Fibroblast of the conjunctiva (primary cell): ENCODE results near the gene TMEM74B.

Experiments used
- DNase-seq: peaks from one replicate; pipeline ENCODE4 v3.0.0-alpha.2; 2010; ENCODE audit warnings: low read depth

Gene TMEM74B

DNA sequence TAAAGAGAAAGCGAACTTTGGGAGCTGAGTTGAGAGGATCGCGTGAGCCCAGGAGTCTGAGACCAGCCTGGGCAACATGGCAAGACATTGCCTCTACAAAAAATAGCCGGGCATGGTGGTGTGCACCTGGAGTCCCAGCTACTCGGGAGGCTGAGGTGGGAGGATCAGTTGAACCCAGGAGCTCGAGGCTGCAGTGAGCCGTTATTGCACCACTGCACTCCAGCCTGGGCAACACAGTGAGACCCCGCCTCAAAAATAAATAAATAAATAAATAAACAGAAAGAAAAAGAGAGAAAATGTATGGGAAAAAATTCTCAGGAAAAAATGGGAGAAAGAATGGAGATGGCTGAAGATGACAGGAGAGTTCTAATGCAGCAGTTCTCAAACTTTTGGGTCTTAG lies 21.0 kb upstream of the TMEM74B start:
- no peak for DNase-seq

DNA sequence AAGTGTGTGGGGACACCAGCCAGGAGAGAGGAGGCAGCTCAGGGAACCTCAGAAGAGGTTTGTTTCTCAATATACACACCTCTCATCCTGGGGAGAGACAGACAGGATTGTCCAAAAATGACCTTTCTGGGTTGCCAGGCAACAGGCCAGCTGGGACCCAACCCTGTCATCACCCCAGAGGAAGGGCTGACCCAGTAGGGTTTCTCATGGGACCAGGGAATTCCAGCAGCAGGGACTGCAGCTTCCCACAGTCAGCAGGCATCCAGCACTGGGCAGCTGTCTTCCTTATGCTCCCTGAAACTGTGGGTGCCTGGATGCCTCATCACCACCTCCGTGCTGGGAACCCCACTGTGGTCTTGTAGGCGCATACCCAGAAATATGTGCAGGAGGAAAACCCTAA lies 19.8 kb upstream of the TMEM74B start:
- DNase-seq = no peak

DNA sequence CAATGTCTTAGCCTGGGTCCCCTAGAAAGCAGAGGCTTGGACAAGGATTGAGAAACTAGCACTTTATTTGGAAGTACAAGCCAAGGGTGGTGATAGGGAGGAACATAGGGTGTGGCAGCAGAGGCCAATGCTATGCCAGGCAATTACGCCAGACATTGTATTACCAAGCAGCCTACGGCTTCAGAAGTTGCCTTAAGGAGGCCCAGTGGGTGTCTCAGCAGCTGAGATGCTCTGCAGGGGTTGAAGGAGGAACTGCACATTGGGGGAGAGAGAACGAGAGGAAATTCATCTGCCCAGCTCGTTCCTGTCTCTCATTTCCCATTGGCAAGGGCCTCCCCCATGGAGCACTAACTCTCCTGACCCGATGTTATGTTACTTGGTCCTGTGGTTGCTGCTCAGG lies 19.3 kb upstream of the TMEM74B start:
- DNase-seq = no peak

DNA sequence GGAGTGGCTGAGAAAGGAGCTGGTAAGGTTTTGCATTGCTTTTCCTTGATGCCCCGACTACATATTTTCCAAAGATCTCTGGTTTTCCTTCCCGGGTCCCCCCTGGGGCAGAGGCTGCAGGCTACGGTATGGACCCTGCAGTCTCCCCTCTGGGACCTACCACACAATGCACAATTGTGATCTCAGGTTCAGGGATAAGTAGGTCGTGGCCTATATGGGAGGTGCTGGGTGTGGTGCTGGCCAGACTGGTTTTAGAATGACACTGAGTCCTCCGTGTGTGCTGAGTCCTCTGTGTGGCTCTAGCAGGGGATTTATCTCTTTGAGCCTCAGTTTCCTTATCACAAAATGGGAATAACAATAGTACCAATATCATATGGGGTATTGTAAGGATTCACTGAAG lies 18.8 kb upstream of the TMEM74B start:
- no peak for DNase-seq

DNA sequence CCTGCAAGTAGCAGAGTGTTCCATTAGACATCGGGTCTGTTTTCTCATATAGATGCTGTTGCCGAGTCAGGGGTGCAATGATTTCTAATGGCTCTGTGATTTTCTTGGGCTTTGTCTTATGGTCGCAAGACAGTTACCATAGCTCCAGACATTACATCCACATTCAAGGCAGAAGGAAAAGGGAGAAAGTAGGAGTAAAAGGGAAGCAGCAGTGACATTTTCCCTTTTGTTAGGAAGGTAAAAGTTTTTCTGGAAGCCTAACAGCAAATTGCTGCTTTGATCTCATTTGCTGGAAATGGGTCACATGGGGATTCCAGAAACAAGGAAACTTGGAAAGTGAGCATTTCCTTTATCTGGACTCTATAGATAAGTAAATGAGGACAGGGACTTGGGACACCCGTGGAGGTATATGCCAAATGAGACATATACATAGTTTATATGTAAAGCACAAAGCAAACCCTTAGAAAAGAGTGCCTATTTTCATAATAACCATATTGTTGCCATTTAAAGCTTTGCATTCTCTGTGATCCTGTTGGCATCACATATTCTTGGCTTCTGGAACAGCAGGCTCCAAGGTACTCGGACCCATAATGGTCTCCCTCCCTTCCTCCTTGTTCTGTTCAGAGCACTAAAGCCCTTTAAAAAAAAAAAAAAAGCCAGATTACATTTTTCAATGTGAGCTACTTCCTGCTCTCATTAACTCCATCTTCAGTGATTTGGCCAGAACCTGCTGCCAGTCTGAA lies 18.2 kb upstream of the TMEM74B start, which contains the start of gene C20orf202:
Gene C20orf202 (plus strand): TSS at position 693 of the 743 bp plus-strand sequence. CDS start 132 bp downstream, outside the sequence.
- no peak for DNase-seq

DNA sequence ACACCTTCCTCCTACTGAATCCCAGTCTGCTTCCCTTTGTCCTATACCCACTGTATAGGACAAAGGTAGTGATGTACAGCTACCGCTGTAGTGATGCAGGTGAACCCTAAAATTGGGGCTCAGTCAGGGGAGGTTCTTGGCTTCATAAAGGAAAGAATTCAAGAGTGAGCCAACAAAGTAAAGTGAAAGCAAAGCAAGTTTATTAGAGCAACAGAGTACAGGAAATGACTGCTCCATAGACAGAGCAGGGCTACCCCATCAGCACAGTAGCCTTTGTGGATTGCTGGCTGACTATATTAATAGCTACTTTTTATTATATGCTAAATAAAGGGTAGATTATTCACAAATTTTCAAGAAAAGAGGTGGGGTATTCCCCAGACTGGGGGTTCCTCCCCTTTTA lies 15.2 kb upstream of the TMEM74B start:
- DNase-seq = no peak

DNA sequence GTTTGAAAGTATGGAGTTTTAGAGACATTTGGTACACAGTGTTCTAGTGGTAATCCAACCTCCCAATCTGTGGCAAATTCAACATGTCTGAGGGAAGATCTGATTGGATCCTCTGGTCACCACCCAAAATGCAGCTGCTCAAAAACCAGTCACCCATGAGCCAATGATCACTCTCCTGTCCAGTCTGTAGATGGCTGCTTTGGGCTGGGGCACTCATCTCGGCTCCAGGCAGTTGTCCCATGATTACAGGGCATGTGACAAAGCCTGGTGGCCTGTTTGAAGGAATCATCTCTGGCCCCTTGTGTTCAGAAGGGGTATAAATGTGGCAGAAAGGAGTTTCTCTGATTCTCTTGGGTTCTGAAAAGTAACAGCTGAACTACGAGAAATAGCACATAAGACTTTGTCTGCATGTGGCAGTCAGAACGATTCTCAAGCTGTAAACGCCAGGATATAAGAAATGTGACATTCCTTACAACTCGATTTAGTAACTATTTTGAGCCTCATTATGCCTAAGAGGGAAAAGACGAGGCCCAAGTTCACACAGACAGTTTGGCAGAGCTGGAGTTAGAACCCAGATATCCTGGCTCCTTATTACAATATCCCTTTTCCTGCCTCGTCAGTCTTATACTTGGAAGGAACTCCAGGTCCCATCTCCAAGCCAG lies 14.6 kb upstream of the TMEM74B start:
- no peak for DNase-seq

DNA sequence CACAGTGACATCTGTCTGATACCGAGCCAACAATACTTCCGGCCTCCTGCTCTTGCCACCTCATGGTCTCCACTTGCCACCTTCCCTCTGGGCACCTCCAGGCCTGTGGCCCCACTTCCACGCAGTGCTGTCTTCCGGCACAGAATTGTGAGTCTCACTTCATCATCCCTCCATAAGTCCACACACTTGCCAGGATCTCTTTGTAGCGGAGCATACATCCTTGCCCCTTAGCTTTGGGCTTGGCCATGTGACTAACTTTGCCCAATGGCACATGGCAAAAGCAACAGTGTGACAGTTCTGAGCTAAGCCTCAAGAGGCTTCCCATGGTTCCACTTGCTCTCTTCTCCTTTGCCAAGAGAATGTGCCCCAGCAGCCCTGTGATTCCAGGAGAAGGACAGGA lies 14.0 kb upstream of the TMEM74B start:
- DNase-seq = no peak

DNA sequence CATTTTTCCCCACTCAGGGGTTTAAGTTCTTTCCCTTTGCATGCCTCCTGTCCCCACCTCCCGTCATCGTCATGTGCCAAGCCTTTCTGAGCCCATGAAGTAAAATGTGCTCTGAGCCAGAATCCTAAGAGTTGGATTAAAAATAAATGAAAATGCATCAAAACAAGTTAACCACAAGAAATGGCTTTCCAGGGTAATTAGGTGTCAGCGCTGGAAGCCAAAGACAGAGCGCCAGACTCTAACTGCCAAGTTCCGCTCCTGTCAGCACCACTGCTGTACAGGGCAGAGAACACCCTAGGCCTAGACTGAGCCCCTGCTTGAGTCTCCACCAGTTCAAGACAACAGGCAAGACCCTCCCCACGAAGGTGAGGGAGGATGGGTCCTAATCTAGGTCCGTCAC lies 13.0 kb upstream of the TMEM74B start:
- no peak for DNase-seq

DNA sequence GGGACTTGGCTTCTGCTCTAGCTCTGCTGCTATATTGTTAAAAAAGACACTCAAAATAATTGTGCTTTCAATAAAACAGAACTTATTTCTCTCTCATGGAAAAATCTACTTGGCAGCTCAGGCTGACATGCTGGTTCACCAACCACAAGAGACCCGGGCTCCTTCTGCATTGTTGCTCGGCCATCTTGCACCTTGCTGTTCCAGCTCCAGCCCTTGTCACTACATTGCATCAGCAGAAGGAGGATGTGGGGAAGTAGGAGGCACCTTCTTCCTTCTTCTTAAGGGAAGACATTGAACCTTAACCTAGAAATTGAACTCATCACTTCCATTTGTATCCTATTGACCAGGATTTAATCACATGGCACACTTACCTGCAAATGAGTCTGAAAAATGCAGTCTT lies 11.9 kb upstream of the TMEM74B start:
- no peak for DNase-seq

DNA sequence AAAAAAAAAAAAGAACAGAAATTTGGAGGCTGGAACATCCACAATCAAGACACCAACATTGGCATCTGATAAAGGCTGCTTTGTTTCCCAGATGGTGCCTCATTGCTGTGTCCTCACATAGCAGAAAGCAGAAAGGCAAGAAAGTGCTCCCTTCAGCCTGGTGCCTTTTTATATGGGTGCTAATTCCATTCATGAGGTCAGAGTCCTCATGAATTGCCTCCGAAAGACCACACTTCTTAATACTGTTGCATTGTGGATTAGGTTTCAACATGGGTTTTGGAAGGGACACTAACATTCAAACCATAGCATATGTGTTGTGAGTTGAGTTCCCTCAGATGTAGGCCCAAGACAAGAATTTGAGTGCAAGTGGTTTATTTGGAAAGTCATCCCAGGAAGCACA lies 10.4 kb upstream of the TMEM74B start:
- DNase-seq = no peak

DNA sequence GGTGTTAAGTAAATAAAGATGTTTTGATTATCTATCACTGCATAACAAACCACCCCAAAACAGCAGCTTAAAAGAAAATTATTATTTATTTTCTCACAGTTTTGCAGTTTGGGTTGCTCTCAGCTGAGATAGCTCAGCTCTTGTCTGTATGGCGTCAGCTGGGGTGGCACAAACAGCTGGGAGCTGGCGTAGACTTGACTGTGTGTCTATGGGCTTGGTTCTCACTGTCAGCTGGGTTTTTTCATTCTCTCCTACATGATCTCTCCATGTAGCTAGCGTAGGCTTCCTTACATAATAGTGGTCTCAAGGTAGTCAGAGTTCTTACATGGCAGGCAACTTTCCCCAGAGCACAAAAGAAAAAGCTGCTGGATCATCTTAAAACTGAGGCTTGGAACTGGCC lies 6.5 kb upstream of the TMEM74B start:
- DNase-seq = no peak

DNA sequence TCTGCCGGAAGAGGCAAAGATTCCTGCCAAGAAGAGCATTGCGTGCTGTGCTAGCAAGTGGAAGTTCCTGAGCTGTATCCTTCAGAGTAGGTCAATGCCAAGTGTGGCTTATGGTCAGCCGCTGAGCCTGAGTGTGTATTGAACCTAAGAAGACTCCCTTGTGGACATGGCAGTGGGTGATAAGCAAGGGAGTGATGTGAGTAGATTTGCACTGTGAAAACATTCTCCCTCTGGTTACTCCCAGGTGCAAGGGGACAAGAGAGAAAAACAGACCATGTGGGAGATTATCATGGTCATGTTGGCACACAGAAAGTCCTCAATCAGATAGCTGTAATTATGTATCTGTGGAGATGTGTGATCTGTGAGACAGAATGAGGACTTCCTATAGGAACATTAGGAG lies 6.1 kb upstream of the TMEM74B start:
- no peak for DNase-seq

DNA sequence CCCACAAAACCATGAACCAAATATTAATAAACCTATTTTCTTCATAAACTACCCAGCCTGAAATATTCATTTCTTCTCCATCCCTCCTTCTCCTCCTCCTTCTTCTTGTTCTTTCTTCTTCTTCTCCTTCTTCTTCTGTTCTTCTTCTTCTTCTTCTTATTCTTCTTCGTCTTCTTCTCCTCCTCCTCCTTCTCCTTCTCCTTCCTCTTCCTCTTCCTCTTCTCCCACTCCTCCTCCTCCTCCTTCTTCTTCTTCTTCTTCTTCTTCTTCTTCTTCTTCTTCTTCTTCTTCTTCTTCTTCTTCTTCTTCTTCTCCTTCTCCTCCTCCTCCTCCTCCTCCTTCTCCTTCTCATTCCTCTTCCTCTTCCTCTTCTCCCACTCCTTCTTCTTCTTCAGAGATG lies 5.0 kb upstream of the TMEM74B start:
- DNase-seq = no peak

DNA sequence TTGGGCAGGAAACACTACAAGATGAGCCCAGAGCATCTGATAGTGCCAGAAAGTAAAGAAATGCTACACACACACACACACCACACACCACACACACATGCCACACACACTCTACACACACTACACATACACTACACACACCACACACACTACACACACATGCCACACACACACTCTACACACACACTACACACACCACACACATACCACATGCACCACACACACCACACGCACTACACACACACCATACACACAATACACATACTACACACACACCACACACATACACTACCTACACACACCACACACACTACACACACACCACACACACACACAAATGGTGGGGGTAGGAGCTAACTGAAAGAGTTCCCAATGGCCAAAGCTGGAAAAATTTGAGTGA lies 3.6 kb upstream of the TMEM74B start:
- DNase-seq = no peak

DNA sequence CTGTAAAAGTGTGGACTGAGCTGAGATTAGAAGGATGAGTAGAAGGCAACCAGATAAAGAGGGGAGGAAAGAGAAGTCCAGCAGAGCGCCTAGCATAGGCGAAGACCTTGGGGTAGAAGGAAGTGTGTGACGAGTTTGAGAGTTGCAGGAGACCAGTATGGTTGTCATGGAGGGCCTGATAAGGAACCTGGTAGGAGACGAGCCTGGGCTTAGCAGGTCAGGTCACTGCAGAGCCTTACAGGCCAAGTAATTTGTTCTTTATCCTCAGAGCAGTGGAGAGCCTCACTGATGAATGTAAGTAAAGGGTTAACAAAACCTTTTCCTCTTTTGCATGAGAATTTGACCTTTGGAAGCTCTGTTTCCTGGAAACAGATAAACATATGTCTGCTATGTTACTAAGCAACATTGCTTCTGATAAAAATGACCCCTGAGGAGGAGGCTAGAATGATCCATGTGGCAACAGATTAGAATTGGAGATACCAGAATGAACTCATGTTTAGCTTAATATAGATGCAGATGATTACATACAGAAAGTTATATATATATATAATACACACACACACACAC lies 2.9 kb upstream of the TMEM74B start:
- no peak for DNase-seq

DNA sequence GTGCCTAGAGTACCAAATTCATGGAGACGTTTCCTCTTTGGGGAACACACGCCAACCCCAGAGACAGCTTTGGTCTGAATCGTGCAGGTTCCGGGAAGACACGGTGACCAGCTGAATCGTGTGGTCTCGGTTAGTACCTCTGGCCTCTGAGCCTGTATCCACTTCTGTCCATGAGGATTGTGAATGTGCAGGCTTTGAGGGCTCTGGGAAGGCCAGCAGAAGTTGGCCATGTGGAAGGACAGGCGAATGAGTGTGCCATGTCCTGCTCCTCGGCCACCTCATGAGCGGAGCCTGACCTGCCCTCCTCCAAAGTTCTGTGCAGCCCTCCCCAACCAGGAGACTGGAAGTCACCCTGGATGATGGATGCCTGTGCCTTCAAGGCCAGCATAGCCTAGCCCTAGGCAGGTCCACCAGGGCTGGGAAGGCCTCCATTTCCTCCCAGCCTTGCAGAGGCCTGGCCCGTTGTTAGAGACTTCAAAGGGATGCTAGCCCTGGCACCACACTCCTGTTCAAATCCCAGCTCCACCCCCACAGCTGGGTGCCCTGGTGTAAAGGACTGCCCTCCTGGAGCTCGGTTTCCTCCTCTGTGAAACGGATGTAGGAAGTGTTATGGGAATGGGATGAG lies 1.7 kb upstream of the TMEM74B start:
- DNase-seq = no peak

DNA sequence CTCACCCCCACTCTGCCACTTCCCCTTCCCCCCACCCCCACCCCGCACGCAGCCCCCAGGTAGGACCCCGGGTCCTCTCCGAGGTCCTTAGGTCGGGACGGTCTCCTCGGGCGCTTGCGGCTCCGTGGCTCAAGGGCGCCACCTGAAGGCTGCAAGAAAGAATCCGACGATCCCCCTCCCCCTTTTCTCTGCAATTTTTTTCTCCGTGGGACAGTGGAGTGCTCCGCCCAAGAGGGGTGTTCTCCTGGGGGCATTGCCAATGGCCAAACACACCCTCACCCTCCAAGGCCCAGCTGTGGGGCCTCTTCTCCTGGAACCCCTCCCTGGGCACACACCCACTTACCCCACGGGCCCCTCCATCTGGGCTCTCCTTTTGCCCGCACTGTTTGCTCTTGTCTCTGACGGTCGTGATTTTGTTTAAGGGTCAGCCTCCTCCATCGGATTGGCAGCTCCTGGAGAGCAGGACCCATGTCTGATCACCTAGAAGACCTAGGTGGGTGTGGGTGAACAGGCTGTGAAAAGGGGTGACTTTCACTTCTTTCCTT lies 1.1 kb upstream of the TMEM74B start:
- DNase-seq = peak; percentile 9

DNA sequence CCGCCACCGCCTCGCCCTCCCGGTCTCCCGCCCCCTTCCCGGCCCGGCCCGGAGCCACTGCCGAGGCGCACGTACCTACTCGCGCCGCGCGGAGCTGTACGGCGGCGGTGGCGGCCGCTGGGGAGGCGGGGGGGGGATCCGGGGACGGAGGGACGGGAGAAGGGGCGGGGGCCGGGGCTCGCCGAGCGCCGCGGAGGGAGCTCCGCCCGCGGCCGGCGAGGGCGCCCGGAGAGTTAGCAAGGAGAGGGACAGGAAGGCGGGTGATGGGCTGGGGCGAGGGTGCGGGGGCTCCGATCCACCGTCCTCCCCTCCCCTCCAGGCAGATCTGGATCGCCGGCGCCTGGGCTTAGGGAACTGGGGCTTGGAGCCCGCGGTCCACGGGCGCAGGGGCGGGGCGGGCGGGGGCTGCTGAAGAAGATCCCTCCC lies 548 bp upstream of the TMEM74B start:
- DNase-seq = no peak

DNA sequence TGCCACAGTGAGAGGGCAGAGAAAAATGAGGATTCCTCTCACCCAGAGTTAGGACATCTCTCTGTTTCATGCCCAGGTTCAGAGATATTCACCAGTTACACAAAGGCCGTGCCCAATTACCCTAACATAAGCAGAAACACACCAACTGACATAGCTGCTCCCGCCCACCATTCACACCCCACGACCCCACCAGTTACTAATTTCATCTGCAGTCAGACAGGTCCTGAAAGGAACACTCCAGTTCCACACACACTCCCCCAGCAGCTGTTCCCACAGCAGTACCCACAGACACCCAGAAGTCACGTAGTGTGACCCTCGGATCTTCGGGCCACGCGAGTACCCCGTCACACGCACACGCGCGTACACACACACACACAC lies 532 bp downstream of the TMEM74B start:
- DNase-seq = no peak

DNA sequence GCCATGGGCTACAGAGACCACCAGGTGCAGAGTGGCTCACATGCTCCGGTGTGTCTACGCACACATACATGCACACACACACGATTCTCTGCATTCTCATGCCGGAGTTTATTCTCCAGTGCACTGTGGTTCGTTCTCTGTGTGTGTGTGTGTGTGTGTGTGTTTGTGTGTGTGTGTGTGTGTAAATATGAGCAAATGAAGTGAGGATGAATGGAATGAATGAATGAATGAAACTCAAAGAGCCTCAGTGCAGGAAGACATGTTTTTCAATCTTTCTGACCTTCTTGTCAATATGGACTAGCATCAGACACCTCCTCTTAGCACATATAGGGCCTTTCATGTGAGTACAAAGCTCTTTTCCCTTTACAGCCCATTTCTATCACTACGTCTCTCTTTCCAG lies 1.6 kb downstream of the TMEM74B start:
- no peak for DNase-seq

DNA sequence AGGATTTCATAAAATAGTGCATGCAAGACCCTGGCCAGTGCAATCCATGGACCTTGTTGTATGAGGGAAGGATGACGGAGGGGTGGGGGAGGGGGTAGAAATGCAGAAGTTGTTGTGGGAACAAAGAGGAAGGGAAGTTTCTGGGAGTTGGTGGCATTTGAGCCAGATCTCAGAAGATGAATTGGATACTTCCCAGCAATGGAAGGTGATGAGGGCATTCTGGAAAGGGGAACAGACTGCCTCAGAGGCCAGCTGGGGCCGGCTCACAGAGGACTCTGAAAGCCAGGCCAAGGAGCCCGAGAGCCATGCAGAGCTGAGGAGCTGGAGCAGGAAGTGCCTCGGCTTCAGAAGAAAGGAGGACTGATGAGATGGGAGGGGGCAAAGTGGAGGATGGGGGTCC lies 2.7 kb downstream of the TMEM74B start:
- no peak for DNase-seq

DNA sequence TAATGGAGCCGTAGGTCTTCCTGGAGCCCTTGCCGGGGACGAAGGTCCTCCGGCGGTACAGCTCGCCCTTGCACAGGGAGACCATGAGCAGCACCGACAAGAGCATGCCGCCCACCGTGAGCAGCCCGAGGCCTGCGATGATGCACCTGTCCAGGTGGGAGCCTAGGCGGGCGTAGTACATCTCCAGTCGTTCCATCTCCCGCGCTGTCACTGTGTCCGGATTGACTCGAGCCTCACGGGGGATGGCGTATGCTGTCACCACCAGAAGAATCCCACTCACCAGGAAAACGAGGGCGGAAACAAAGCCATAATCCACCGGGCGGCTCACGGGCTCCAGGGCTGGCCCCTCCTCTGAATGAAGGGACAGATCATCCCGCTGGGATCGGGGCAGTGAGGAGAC lies 3.8 kb downstream of the TMEM74B start:
- no peak for DNase-seq
